NB4 (cell line): ENCODE results near the gene BACE1-AS.

ENCODE experiments used
- DNase-seq: peaks from one replicate; pipeline ENCODE4 v3.0.0; 2010; ENCODE audit warnings: low read depth
- H3K4me3 ChIP-seq: one replicate; pipeline ENCODE4 v1.5.1; 2011; ENCODE audit warnings: mild to moderate bottlenecking, low read depth, low read length, moderate library complexity
- CTCF ChIP-seq: IDR thresholded peaks from one replicate; pipeline ENCODE4 v1.5.1; 2012; ENCODE audit warnings: low read depth, low read length
- MAX ChIP-seq: IDR thresholded peaks from 2 replicates; pipeline ENCODE4 v1.6.1; 2011; ENCODE audit warnings: low read depth, low read length
- MYC ChIP-seq: IDR thresholded peaks from 2 replicates; pipeline ENCODE4 v1.6.1; 2011; ENCODE audit warnings: low read depth, low read length
- POLR2A ChIP-seq: IDR thresholded peaks from 2 replicates; pipeline ENCODE4 v1.6.1; 2011; ENCODE audit warnings: mild to moderate bottlenecking; ENCODE audit not compliant: insufficient read length; ENCODE audit errors: extremely low read depth

Gene BACE1-AS

GRCh38 chr11:117273550-117274289 lies 17.4 kb upstream of the BACE1-AS start:
- no peak for TF ChIP-seq MYC
- TF ChIP-seq POLR2A: no peak
- TF ChIP-seq CTCF: no peak
- TF ChIP-seq MAX: no peak
- peak; percentile 96 for DNase-seq
- H3K4me3 ChIP-seq: peak overlapping the region; percentile 12

- TF ChIP-seq CTCF (no peak), POLR2A (no peak), MAX (no peak), MYC (no peak)
- H3K4me3 ChIP-seq: no peak overlapping the region
- DNase-seq: no peak
Observed at GRCh38 chr11:117278347-117278746, 12.8 kb upstream of the BACE1-AS start.

- H3K4me3 ChIP-seq: no peak overlapping the region
- DNase-seq: no peak
- TF ChIP-seq MYC (no peak), CTCF (no peak), MAX (no peak), POLR2A (no peak)
Observed at GRCh38 chr11:117279711-117280376, 11.3 kb upstream of the BACE1-AS start.

- TF ChIP-seq MYC: no peak
- TF ChIP-seq POLR2A: no peak
- TF ChIP-seq CTCF: no peak
- TF ChIP-seq MAX: no peak
- no peak for DNase-seq
- no peak overlapping the region for H3K4me3 ChIP-seq
Observed at GRCh38 chr11:117281159-117281558, 10.0 kb upstream of the BACE1-AS start.

GRCh38 chr11:117281869-117282268 lies 9.3 kb upstream of the BACE1-AS start:
- H3K4me3 ChIP-seq: no peak overlapping the region
- TF ChIP-seq MYC (no peak), MAX (no peak), POLR2A (no peak), CTCF (no peak)
- no peak for DNase-seq
